Stimulated activated CD4-positive, alpha-beta T cell treated with anti-CD3 and anti-CD28 coated beads, Interleukin-2, amount 100 ng/mL, for 48 hours (primary cell): Measurements from ENCODE around the gene SUPT6H.
"Not testable (repeated sequence)": the region's sequence is repeated elsewhere in the genome, so short reads cannot be mapped to it uniquely, and the experiment has no call there.

Experiments used
- DNase-seq, 2 donors: peaks; one replicate each; pipeline ENCODE4 v3.0.0-alpha.2; 2020

SUPT6H gene

GRCh38 chr17:28655160-28655559 lies 6.8 kb upstream of the SUPT6H start:
- no peak for DNase-seq

GRCh38 chr17:28657756-28658155 lies 4.2 kb upstream of the SUPT6H start:
- DNase-seq, result no peak

GRCh38 chr17:28658342-28658741 lies 3.7 kb upstream of the SUPT6H start:
- not testable (repeated sequence) for DNase-seq

GRCh38 chr17:28658766-28659496 lies 3.1 kb upstream of the SUPT6H start:
- DNase-seq, result not testable (repeated sequence)

GRCh38 chr17:28659497-28659881 lies 2.5 kb upstream of the SUPT6H start:
- not testable (repeated sequence) for DNase-seq

- no peak for DNase-seq
These were observed 473 bp downstream of the SUPT6H start for GRCh38 chr17:28662527-28662829.

GRCh38 chr17:28663723-28664122 lies 1.7 kb downstream of the SUPT6H start:
- no peak for DNase-seq

GRCh38 chr17:28665994-28666393 lies 4.0 kb downstream of the SUPT6H start:
- DNase-seq, result no peak

- no peak for DNase-seq
These were observed 5.9 kb downstream of the SUPT6H start for GRCh38 chr17:28667870-28668269.

- DNase-seq, result no peak
These were observed 7.9 kb downstream of the SUPT6H start for GRCh38 chr17:28669918-28670317.

- no peak for DNase-seq
These were observed 13.5 kb downstream of the SUPT6H start for GRCh38 chr17:28675490-28675889.

GRCh38 chr17:28675980-28676379 lies 14.0 kb downstream of the SUPT6H start:
- no peak for DNase-seq

GRCh38 chr17:28682655-28683054 lies 20.6 kb downstream of the SUPT6H start:
- DNase-seq, result no peak

- DNase-seq, result no peak
These were observed 23.0 kb downstream of the SUPT6H start for GRCh38 chr17:28684963-28685362.

GRCh38 chr17:28685366-28685765 lies 23.4 kb downstream of the SUPT6H start:
- DNase-seq, result no peak

GRCh38 chr17:28686296-28686695 lies 24.3 kb downstream of the SUPT6H start:
- no peak for DNase-seq

GRCh38 chr17:28688481-28688880 lies 26.5 kb downstream of the SUPT6H start:
- no peak for DNase-seq

GRCh38 chr17:28689011-28689410 lies 27.0 kb downstream of the SUPT6H start:
- no peak for DNase-seq

GRCh38 chr17:28693869-28694268 lies 31.9 kb downstream of the SUPT6H start:
- no peak for DNase-seq

GRCh38 chr17:28698253-28698941 lies 36.4 kb downstream of the SUPT6H start:
- DNase-seq, result no peak

GRCh38 chr17:28700278-28700677 lies 38.3 kb downstream of the SUPT6H start:
- DNase-seq, result no peak

GRCh38 chr17:28700830-28701492 lies 39.0 kb downstream of the SUPT6H start:
- no peak for DNase-seq

- no peak for DNase-seq
These were observed 40.2 kb downstream of the SUPT6H start for GRCh38 chr17:28702026-28702751.

- no peak for DNase-seq
These were observed 40.7 kb downstream of the SUPT6H start for GRCh38 chr17:28702752-28703150.
